Measurements from ENCODE around the gene SLC1A3.

SLC1A3 gene

GRCh38 chr5:36658038-36658756, 51.8 kb downstream of the SLC1A3 start:
- DNase-seq = no peak

- DNase-seq = no peak
Observed at GRCh38 chr5:36659411-36659810, 53.0 kb downstream of the SLC1A3 start.

DNA sequence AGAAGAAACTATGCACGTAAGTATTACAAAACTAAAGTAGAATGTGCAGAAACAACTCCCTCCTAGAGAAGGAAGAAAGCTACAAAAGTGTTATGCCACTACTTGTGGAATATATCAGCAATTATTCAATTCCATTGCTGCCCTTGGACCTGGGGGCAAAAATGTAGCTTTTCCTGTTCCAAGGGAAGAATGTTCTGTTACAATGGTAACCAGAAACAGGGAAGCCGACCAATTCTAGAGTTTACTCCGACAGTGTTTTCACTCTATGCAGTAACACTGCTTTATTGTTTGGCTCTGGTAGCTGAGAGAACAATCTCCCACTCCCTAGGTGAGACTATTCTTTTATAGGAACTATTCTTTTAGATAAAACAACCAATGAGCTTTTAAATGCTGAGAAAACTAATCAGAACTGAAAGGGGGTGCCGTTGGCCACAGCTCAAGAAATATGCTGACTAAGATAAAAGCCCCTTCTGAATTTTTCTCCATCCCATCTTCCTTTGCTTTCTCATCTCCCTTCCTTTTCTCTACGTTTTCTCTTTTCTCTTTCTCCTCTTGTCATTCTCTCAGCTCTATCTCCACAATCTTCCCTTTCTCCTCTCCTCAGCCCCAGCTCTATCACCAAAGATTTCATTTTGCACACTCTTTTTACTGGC, 54.1 kb downstream of the SLC1A3 start:
- DNase-seq = no peak

DNA sequence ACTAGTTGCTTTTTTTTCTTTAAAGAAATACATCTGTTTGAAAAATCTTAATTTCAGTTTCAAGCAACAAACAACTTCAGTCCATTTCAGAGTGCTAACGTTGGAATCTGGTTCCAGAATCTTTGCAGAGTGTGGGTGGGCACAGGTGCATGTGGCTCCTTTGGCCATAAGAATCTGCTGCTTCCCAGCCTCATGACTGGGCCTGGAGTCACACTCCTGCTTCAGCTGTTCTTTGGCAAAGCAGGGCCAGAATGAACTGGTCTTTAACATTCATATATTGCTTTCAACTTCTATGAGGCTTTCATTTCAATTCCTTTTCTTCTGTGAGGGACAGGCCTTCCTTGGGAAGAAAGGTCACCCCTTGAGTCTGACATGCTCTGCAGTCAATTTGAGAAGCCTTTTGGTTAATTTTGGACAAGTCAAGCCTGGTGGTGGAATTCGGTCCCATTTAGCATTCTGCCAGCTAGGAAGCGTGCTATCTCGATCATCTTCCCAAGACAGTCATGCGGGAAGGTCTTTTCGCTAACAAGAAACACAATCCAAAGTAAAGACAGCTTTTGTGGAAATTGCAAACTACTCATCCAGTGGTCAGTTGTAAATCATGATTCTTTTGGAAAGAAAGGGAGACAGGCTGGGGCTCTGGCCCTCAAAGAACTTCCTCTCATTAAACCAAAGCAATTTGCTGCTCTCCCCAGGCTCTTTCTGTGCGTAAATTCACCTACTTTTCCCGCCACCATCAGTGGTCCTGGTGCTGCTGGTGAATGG, 55.2 kb downstream of the SLC1A3 start:
- no peak for DNase-seq

DNA sequence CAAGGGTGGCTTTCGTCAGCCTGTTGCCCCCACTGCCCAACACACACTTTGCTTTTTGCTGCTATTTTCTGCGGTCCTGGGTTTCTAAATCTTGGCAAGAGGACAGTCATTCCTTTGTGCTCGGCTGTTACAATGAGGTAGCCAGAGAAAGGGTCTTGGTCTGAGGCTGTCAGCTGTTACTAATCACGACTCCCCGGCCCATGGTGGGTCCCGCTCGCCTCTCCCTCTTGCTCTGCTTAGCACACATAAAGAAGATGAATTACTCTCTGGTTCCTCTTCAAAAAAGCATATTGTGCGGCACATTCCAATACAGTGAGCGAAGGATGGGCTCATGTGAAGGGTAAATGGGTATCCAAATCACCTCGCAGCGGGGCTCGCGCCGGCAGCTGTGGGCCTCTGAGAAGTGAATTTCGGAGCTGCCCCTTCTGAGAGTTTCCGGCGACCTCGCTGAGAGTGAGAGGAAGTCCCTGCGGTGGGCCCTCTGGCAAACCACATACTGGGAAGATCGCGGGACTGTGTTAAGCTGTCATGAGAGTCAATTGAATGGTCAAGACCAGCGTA, 56.0 kb downstream of the SLC1A3 start:
- no peak for DNase-seq

- DNase-seq = no peak
Observed at GRCh38 chr5:36664766-36665165, 58.4 kb downstream of the SLC1A3 start.

DNA sequence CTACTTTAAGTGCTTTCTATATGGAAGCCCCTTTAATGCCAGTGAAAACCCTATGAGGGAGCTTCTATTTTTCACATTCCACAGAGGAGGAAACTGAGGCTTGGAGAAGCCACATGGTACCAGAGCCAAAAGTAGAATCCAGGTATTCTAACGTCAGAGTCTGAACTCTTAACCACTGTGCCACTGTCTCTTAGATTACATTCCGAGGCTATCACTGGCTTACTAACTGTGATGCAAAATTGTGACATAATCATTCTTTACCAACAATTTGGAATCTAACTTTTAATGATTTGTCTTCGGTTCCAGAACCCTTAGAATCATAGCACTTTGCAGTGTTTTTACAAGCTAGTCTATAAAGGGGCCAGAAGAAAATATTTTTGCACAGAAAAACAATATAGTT, 59.2 kb downstream of the SLC1A3 start:
- no peak for DNase-seq

GRCh38 chr5:36666274-36666673, 59.9 kb downstream of the SLC1A3 start:
- no peak for DNase-seq

DNA sequence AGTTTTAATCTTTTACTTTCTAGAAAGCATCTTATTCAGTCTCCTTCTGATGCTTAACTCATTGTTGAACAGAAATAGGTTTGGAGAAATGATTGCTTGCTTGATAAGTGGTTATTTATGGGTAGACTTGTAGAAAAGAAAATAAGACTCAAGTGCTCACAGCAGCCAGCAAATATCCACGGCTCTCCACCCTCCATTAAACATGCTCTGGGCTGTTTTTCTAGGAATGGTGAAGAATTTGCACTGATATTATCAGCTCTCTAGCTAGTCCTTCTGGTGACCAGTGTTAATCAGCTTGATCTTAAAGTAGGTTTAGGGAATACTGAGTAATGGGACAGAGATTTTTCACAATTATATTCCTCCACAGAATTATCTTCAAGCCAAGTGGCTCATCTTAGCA, 60.6 kb downstream of the SLC1A3 start:
- no peak for DNase-seq

GRCh38 chr5:36667824-36668223, 61.4 kb downstream of the SLC1A3 start:
- no peak for DNase-seq

GRCh38 chr5:36669015-36669651, 62.7 kb downstream of the SLC1A3 start:
- no peak for DNase-seq

DNA sequence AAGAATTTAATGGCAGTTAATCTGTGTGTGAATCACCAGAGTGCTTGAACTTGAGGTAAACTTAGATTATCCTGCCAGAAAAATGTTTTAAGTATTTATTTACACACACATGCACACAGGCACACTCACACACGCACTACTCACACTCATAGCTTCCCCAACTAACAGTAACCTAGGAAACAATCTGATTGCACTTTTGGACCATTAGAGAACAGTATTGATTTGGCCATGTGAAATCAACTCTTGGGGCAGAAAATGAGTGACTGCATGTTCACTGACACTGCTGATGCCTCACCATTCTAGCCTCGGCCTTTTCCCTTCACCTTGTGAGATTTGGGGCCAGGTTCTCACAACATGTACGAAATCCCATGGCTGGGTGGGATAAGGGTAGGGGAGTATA, 64.1 kb downstream of the SLC1A3 start:
- no peak for DNase-seq

GRCh38 chr5:36675282-36675681, 68.9 kb downstream of the SLC1A3 start:
- DNase-seq = no peak

DNA sequence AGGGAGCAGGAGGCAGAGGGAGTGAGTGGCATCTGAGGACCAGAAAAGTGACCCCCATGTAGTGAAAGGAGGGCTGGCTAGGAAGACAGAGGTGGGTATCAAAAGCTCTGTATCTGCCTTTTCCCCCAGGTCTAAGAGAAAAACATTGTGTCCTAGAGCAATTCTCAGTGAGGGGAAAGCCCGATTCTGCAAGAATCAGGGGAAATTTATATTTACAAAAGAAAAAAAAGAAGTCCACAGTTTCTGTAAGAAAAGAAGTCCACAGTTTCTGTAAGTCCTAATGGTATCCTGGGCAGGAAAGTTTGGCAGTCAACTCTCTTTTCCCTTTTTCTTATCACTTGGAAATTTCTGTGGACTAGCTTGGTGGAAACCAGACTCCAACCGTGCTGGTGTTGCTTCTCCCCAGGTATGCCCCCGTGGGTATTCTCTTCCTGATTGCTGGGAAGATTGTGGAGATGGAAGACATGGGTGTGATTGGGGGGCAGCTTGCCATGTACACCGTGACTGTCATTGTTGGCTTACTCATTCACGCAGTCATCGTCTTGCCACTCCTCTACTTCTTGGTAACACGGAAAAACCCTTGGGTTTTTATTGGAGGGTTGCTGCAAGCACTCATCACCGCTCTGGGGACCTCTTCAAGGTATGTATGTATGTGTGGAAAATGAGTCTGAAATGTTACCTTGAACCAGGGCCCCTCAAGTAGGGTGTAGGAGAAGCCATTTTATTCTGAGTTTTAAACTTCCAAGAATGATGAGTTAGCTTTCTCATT, 73.0 kb downstream of the SLC1A3 start:
- DNase-seq = no peak

DNA sequence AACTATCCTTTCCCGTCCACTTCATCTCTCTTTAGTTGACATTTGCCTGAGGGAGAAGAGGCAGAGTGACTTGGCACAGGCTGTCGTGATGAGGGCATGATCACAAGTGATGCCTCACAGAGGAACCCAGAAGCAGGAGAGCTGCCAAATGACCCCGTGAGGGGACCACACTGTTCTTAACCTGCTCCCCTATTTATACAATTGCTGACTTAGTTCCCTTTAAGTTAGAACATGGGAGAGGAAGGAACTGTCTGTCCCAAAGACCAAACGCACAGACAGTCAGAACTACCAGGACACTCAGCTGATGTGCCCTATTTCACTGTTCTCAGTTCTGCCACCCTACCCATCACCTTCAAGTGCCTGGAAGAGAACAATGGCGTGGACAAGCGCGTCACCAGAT, 73.7 kb downstream of the SLC1A3 start:
- no peak for DNase-seq

DNA sequence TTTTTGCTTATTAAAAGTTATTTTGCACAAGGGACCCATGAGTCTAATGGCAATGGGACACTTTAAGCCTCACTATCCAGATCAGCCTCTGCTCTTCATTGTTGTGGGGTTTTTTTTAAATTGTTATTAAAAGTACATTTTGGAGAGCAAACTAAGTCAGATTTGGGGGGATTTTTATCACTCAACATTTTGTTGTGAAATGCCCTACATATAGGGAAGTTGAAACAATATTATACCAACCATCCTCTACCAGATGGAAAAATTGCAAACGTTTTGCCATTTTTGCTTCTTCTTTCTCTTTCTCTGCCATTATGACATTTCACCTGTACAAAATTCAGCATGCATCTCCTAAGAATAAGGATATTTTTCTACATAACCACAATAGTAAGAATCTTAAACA, 75.3 kb downstream of the SLC1A3 start:
- DNase-seq = no peak

DNA sequence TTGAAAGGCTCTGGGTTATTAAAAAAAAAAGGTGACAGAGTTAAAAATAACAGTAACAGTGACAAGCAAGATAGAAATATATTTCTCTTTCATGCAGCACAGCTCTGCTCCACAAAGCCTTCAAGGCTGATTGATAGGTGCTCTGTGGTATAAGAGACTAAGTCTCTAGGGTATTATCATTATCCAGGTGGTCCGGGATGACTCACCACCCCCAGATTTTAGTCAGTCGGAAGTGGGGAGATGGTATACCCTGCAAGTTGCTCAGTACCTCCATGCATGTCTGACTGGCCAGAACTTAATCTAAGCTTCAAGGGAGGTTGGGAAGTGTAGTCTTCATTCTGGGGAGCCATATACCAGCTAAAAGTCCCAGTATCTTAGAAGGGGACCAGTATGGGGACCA, 76.1 kb downstream of the SLC1A3 start:
- no peak for DNase-seq

GRCh38 chr5:36683821-36684434, 77.5 kb downstream of the SLC1A3 start:
- no peak for DNase-seq

DNA sequence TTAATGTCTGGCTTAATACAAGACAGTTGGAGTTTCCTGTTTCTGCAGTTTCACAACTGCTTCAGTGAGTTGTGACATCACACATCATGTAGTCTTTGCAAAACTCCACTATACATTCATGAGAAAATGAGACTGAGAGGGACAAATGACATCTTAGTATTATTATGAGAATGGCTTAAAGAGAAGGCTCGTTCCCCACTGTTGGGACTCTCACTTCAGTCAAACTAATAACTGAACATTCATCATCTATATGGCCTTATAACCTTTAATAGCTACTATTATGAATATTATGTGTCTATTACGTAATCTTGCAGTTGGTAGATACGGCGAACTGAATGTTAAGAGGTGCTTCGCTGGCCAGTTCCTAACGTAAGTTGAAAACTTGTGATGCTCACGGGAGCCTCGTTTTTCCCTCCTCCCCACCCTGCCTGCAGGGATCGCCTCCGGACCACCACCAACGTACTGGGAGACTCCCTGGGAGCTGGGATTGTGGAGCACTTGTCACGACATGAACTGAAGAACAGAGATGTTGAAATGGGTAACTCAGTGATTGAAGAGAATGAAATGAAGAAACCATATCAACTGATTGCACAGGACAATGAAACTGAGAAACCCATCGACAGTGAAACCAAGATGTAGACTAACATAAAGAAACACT, 79.4 kb downstream of the SLC1A3 start:
- no peak for DNase-seq

DNA sequence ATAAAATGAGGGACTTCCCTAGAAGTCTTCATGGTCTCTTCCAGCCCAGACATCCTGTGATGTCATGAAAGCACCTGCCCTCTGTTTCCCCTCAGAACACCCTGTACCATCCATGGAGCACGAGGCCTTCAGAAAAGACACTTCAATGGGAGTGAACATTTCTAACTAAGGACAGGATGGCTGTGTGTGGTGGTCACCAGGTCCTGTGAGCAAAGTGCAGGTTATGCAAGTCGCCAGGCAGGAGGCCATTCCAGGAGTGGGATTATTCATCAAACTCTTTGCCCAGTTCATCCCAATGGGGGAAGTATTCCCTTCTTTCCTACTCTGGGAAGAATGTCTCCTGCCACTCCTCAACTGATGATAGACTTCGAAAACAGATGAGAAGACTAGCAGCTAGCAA, 80.5 kb downstream of the SLC1A3 start:
- no peak for DNase-seq

GRCh38 chr5:36688722-36689121, 82.3 kb downstream of the SLC1A3 start:
- peak; percentile 8 for DNase-seq

Data from CD4-positive, alpha-beta T cell treated with Interleukin-17A for 1 hour (primary cell).